IPS-20b (cell line): ENCODE data around the gene NUTM2E.
"Not testable (repeated sequence)": the region's sequence is repeated elsewhere in the genome, so short reads cannot be mapped to it uniquely, and the experiment has no call there.

ENCODE experiments used
- H3K27ac ChIP-seq: one replicate; pipeline ENCODE4 v1.5.1; 2013; ENCODE audit warnings: low read length
- H3K27me3 ChIP-seq: 2 replicates; pipeline ENCODE4 v1.6.1; 2013; ENCODE audit warnings: mild to moderate bottlenecking, low read length, inconsistent platforms; ENCODE audit not compliant: insufficient read depth
- H3K36me3 ChIP-seq: 2 replicates; pipeline ENCODE4 v1.6.1; 2013; ENCODE audit warnings: low read depth, mild to moderate bottlenecking, inconsistent platforms, low read length, moderate library complexity; ENCODE audit not compliant: insufficient read depth
- H3K4me1 ChIP-seq: 2 replicates; pipeline ENCODE4 v1.6.1; 2013; ENCODE audit warnings: mild to moderate bottlenecking, control low read depth, inconsistent platforms, low read length, moderate library complexity; ENCODE audit not compliant: insufficient read depth
- H3K4me3 ChIP-seq: 2 replicates; pipeline ENCODE4 v1.5.1; 2013; ENCODE audit warnings: mild to moderate bottlenecking, low read length, inconsistent platforms
- H3K9ac ChIP-seq: 2 replicates; pipeline ENCODE4 v1.6.1; 2013; ENCODE audit warnings: low read depth, mild to moderate bottlenecking, inconsistent platforms, low read length, moderate library complexity
- H3K9me3 ChIP-seq: 2 replicates; pipeline ENCODE4 v1.6.1; 2013; ENCODE audit warnings: mild to moderate bottlenecking, low read depth, low read length, inconsistent platforms; ENCODE audit not compliant: insufficient read depth

The NUTM2E gene, protein sequence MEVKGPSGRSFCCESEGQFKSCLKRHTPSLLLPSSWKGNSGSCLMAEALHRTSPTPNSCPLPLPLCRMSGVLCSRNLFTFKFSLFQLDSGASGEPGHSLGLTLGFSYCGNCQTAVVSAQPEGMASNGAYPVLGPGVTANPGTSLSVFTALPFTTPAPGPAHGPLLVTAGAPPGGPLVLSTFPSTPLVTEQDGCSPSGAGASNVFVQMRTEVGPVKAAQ (N-terminal part only)

DNA sequence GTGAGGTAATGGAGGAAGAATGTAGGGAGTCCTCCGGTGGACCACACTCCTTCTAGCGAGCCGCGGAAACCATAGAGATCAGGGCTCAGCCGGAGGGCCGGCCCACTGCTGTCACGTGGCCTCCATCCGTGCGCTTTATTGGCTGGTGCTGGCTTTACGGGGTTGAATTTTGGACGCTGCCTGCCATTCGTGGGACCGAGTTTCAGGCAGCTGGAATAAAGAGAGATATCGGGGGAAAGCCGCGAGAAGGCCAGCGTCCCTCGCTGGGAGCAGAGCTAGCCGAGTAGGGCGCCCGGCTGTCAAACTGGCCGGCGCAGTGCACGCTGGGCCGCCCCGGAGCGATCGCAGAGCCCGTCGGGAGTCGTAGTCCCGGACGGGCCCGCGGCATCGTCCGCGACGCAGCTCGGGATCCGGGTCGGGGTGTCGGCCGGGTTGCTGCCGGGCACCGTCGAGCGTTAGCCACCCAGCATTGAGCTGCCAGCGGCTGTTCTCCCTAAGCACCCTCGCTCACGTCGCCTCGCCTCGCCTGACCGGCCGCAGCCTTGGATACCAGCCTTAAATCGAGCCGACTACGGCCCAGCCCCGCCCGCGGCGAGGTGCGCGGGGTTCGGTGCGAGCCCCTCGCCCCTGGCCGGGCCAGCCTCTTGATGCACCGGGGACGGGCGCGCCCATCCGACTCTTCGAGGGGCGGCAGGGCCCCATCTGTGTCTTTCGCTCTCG is at the start of gene NUTM2E:
TSS of gene NUTM2E (plus strand) at position 244 of the 720 bp plus-strand sequence. CDS start 15,002 bp downstream, outside the sequence.
- not testable (repeated sequence) for H3K27me3 ChIP-seq, H3K9me3 ChIP-seq, H3K36me3 ChIP-seq, H3K4me1 ChIP-seq, H3K27ac ChIP-seq
- H3K4me3 ChIP-seq: peak within 1 kb of the TSS; percentile 60
- H3K9ac ChIP-seq: peak within 1 kb of the TSS; percentile 32; the same call in 1 of the 2 replicates

DNA sequence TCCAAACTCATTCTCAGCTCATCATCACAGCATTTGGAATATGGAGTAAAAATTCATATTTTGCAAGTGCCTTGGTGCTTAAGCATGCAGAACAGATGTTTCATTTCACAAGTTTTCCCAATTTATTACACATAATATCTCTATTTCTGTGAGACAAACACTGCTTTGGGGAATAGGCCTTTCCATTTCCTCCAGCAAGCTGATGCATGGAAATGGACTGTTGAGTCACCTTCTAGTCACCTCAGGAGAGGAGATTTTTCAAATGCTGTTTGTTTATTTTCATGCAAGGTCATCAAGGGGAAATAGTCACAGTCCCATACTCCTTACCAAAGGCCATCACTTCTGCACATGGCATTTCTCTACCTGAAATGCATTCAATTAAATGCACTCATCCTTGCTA is 48.5 kb upstream of the NUTM2E start:
- not testable (repeated sequence) for H3K36me3 ChIP-seq, H3K4me1 ChIP-seq, H3K27ac ChIP-seq, H3K4me3 ChIP-seq, H3K9me3 ChIP-seq, H3K27me3 ChIP-seq, H3K9ac ChIP-seq

DNA sequence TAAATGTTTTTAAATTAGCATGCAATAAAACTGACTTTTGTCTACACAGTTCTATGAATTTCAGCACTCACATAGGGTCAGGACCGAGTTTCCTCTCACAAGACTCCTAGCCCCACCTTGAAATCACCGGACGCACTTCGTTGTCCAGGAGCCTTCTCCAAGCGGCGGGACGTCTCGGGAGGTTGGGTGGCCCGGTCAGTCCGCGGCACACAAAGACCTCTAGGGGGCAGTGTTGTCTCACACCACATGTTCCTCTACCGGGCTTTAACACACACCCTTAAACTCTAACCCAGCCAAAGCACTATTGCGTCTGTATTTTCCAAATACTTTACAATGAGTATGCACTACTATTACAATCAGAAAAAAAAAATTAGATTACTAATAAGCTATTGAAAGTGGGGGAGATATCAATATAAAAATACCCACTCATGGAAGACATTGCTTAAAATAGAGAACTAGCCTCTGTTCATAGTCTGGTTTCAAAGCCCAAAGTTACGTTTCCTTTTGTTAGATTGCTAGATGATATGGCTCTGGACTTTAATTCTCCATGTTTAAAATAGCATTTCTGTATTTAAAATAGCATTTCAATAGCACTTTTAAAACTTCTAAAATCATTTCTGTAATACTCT is 47.1 kb upstream of the NUTM2E start:
- not testable (repeated sequence) for H3K9me3 ChIP-seq, H3K4me1 ChIP-seq, H3K4me3 ChIP-seq, H3K27ac ChIP-seq, H3K9ac ChIP-seq, H3K27me3 ChIP-seq, H3K36me3 ChIP-seq

DNA sequence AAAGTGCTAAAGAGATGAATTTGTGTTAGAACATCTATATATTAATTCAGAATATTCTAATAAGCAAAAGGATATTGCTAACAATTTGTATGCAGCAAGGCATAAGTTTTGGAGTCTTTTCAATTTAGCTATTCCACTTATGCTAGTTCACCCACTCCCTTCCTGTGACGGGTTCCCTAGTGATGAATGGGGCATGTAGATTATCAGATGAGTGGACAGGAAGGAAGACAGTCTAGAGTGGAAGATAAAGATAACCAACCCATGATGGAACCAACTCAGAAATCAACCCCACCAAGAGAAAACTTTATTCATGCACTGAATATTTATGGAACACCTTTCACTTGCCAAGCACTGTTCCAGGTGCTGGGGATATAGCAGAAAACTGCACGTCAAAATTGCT is 46.5 kb upstream of the NUTM2E start:
- H3K9me3 ChIP-seq, H3K36me3 ChIP-seq, H3K27ac ChIP-seq, H3K4me3 ChIP-seq, H3K27me3 ChIP-seq, H3K4me1 ChIP-seq, H3K9ac ChIP-seq: not testable (repeated sequence)

DNA sequence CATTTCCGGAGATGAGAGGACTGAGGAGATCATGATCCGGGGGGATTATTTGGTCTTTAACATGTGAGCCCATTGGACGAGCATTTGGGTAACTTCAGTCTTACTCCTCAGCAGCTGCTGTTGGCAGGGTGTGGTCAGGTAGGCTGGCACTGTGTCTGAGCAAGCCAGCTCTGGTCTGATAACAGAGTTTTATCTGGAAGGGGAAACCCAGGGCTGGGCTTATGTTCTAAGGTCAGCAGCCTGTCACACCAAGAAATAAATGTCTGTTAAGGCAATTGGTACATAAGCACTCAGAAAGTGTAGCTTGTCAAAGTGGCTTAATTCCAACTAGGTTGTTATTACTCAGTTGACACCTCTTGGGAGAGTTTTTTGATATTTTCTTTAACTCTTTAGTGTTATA is 45.0 kb upstream of the NUTM2E start:
- H3K27ac ChIP-seq, H3K4me1 ChIP-seq, H3K27me3 ChIP-seq, H3K36me3 ChIP-seq, H3K4me3 ChIP-seq, H3K9me3 ChIP-seq, H3K9ac ChIP-seq: not testable (repeated sequence)

DNA sequence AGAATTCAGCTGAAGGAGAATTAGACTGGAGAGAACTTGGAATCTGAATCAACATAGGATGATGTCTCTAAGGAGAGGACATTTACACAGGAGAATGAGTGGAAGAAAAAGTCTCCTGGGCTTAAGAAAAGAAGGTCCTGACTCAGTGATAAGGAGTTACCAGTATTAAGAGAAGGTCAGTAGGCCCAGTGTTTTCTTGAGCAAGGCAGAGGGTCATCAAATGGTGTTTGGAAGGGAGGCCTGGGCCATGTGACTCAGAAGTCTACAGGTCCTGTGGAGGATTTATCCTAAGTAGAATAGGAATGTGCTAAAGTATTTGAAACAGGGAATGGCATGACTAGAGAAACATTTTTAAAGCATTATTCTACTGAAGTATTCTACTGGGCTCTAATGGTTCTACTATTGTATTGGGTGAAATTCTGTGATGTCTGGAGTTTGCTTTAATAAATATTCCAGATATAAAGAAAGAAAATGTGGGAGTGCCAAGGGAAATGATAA is 39.0 kb upstream of the NUTM2E start:
- H3K36me3 ChIP-seq, H3K4me1 ChIP-seq, H3K9me3 ChIP-seq, H3K27me3 ChIP-seq, H3K4me3 ChIP-seq, H3K27ac ChIP-seq, H3K9ac ChIP-seq: not testable (repeated sequence)

DNA sequence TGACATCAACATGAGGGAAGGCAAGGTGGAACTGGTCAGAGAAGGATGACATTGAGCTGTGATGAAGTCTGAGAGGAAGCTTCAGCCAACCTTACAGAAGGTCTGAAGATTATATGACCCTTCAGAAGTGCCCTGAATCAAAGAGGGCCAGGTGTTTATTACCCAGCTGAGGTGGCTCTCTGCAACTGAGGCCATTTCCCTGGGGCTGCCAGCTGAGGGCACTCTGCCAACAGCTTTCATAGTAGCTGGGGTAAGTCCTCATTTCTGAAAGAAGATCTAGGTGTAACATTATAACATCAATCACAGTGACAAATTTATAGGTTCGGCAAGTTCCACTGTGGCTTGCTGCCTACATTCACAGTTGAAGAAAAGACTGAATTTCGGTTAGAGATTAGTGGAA is 37.2 kb upstream of the NUTM2E start:
- H3K36me3 ChIP-seq, H3K4me3 ChIP-seq, H3K4me1 ChIP-seq, H3K27me3 ChIP-seq, H3K9ac ChIP-seq, H3K9me3 ChIP-seq, H3K27ac ChIP-seq: not testable (repeated sequence)

DNA sequence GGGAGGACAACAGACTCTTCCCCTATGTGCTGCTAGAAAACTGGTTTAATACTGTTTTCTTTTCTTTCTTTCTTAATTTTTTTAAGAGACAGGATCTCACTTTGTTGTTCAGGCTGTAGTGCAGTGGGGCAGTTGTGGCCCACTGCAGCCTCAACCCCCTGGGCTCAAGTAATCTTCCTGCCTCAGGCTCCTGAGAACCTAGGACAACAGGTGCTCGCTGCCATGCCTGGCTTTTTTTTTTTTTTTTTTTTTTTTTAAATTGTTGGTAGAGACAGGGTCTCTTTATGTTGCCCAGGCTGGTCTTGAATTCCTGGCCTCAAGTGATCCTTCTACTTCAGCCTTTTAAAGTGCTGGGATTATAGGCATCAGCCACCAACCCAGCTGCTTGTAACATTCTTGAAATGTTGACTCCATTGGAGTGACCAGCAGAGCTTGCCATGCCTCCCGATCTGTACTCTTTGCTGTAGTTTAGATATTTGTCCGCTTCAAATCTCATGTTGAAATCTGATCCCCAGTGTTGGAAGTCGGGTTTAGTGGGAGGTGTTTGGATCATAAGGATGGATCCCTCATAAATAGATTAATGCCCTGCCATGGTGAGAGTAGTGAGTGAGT is 34.5 kb upstream of the NUTM2E start:
- H3K27me3 ChIP-seq, H3K9me3 ChIP-seq, H3K4me1 ChIP-seq, H3K4me3 ChIP-seq, H3K27ac ChIP-seq, H3K36me3 ChIP-seq, H3K9ac ChIP-seq: not testable (repeated sequence)

DNA sequence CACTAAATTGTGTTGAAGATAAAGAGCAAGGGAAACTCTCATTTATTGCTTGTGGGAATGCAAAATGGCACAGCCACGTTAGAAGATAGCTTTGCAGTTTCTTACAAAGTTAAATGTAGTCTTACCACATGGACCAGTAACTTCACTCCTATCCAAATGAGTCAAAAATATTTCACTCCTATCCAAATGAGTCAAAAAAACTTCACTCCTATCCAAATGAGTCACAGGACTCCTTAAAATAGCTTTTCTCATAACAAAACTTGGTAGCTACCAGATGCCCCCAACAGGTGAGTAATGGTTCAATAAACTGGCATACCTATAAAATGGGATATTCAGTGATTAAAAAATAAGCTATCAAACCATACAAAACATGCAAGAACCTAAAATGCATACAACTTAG is 27.2 kb upstream of the NUTM2E start:
- not testable (repeated sequence) for H3K9me3 ChIP-seq, H3K4me1 ChIP-seq, H3K36me3 ChIP-seq, H3K27ac ChIP-seq, H3K4me3 ChIP-seq, H3K27me3 ChIP-seq, H3K9ac ChIP-seq

DNA sequence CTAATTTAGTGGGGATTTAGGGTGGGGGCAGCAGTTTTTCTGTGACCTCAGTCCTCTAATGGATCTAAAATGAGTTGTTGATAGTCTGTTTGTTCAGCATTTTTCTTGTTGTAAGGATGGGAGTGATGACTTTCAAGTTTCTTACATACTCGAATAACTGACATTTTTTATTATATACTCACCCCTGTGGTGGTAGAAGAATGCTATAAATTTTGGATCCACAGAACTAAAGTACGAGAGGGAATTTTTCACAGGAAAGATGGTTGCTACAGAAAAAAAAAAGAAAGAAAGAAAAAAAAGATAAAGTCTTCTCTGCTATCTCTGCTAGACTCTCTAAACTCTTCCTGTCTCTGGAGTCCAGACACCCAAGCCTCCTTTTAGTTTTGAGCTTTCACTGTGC is 20.7 kb upstream of the NUTM2E start:
- not testable (repeated sequence) for H3K4me1 ChIP-seq, H3K9ac ChIP-seq, H3K27ac ChIP-seq, H3K9me3 ChIP-seq, H3K4me3 ChIP-seq, H3K36me3 ChIP-seq, H3K27me3 ChIP-seq

DNA sequence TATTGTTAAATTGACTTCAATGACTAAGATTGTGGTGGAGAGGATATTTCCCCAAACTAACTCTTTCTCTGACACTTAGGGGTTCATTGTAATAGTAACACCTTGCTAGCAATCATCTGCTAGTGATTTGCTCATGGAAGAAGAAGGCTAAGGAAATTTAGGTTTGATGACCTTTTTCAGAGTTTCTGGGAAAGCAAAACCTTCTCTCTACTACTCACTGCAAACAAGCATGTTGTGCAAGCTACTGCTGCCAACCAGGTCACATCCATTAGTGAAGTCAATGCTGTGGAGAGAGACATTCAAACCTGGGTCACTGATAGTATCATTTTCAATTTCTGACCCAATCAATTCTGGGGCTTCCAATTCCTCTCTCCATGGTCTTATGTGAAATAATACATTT is 14.6 kb upstream of the NUTM2E start:
- not testable (repeated sequence) for H3K4me1 ChIP-seq, H3K9me3 ChIP-seq, H3K36me3 ChIP-seq, H3K9ac ChIP-seq, H3K27me3 ChIP-seq, H3K4me3 ChIP-seq, H3K27ac ChIP-seq

DNA sequence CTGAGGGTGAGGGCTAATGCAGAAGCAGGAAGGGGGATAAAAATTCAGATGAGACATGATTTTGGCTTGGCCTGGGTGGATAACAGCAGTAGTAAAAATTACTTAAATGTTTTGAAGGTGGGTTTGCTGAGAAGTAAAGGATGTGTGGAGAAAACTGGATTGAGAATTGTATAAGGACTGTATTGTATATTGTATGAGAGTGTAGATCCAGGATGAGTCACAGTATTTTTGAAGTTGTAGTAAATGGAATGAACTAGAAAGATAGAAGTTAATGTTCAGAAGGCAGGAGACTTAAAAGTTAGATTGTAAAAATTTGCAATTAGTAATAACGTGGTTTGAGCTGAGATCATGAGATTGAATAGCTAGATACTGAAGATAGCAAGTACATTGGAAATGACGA is 10.2 kb upstream of the NUTM2E start:
- not testable (repeated sequence) for H3K9ac ChIP-seq, H3K9me3 ChIP-seq, H3K4me1 ChIP-seq, H3K36me3 ChIP-seq, H3K27me3 ChIP-seq, H3K27ac ChIP-seq, H3K4me3 ChIP-seq
